GM12875 (cell line): ENCODE data around the gene SOBP.

ENCODE experiments used
- H3K4me3 ChIP-seq: one replicate; pipeline ENCODE4 v1.5.1; 2011; ENCODE audit warnings: low read depth, low read length, control low read depth
- CTCF ChIP-seq: IDR thresholded peaks from 2 replicates; pipeline ENCODE4 v1.5.1; 2011; ENCODE audit warnings: low read depth, mild to moderate bottlenecking, control low read depth, inconsistent platforms, low read length, moderate library complexity, borderline replicate concordance; ENCODE audit not compliant: insufficient read depth

The SOBP gene

GRCh38 chr6:107632381-107633136 is 142.6 kb downstream of the SOBP start:
- no peak for TF ChIP-seq CTCF

GRCh38 chr6:107633680-107634323 is 143.9 kb downstream of the SOBP start:
- no peak overlapping the region for H3K4me3 ChIP-seq
- no peak for TF ChIP-seq CTCF

More at GRCh38 chr6:107632381-107633136, 142.6 kb downstream of the SOBP start:
- H3K4me3 ChIP-seq: no peak overlapping the region

GRCh38 chr6:107634324-107635056 is 144.6 kb downstream of the SOBP start:
- H3K4me3 ChIP-seq: no peak overlapping the region
- no peak for TF ChIP-seq CTCF

GRCh38 chr6:107635057-107635515 is 145.2 kb downstream of the SOBP start:
- no peak for TF ChIP-seq CTCF
- no peak overlapping the region for H3K4me3 ChIP-seq

- no peak for TF ChIP-seq CTCF
- no peak overlapping the region for H3K4me3 ChIP-seq
These were observed 146.6 kb downstream of the SOBP start for GRCh38 chr6:107636486-107636885.

GRCh38 chr6:107637316-107638315 is 147.7 kb downstream of the SOBP start:
- H3K4me3 ChIP-seq: no peak overlapping the region
- TF ChIP-seq CTCF: no peak
